ENCODE data around the gene HS3ST3B1.

DNA sequence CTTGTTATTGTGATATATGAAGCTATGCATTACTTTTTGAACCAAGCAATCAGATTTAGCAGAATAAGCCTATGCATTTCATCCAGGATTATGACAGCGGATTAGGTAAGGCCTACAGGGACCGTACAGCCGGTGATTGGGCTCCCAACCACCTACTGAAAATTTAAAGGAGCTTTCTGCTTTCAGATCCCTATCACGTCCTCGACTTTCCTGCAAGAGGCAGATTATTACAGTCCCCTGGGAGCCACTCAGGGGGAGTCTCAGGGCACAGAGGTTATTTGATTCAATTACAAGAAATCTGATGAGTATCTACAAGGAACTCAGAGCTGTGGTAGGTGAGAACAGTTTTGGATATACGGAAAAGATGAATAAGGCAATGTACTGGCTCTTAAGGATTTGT is 80.7 kb downstream of the HS3ST3B1 start:
- TF ChIP-seq, protein P1, sequence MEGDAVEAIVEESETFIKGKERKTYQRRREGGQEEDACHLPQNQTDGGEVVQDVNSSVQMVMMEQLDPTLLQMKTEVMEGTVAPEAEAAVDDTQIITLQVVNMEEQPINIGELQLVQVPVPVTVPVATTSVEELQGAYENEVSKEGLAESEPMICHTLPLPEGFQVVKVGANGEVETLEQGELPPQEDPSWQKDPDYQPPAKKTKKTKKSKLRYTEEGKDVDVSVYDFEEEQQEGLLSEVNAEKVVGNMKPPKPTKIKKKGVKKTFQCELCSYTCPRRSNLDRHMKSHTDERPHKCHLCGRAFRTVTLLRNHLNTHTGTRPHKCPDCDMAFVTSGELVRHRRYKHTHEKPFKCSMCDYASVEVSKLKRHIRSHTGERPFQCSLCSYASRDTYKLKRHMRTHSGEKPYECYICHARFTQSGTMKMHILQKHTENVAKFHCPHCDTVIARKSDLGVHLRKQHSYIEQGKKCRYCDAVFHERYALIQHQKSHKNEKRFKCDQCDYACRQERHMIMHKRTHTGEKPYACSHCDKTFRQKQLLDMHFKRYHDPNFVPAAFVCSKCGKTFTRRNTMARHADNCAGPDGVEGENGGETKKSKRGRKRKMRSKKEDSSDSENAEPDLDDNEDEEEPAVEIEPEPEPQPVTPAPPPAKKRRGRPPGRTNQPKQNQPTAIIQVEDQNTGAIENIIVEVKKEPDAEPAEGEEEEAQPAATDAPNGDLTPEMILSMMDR (IDR thresholded peaks at IDR 0.05): no peak
- no peak for TF ChIP-seq POLR2A (IDR thresholded peaks at IDR 0.05)
